Progenitor cell of endocrine pancreas (in vitro differentiated cells): ENCODE results near the gene BBS4. TPM values are rescaled to one million over a fixed set of nuclear protein-coding genes. Genes with fewer than 3 reads are reported as not detected.

ENCODE experiments used
- DNase-seq: peaks from one replicate; pipeline ENCODE4 v3.0.0; 2021; ENCODE audit warnings: low spot score; ENCODE audit not compliant: unreplicated experiment
- H3K27ac Mint-ChIP-seq: 2 replicates; pipeline ENCODE4 v1.8.0; 2021; ENCODE audit warnings: mild to moderate bottlenecking, moderate library complexity, mixed read lengths
- H3K27me3 Mint-ChIP-seq: 2 replicates; pipeline ENCODE4 v1.8.0; 2021; ENCODE audit warnings: mixed read lengths
- H3K36me3 Mint-ChIP-seq: 2 replicates; pipeline ENCODE4 v1.8.0; 2022; ENCODE audit warnings: mixed read lengths; ENCODE audit not compliant: insufficient read depth
- H3K4me1 Mint-ChIP-seq: 2 replicates; pipeline ENCODE4 v1.8.0; 2021; ENCODE audit warnings: low read depth, mixed read lengths
- H3K4me3 Mint-ChIP-seq: 2 replicates; pipeline ENCODE4 v1.8.0; 2021; ENCODE audit warnings: low read depth, mild to moderate bottlenecking, moderate library complexity, mixed read lengths
- H3K9me3 Mint-ChIP-seq: 2 replicates; pipeline ENCODE4 v1.8.0; 2021; ENCODE audit warnings: low read depth, mixed read lengths
- total RNA-seq: library from RNA; stranded (reverse); gene quantifications from 2 replicates; pipeline ENCODE4 v1.2.1, GENCODE V29; 2021
- TF ChIP-seq, protein P1 (sequence below): fragments of 200-600 bp; sonication (generic); IDR thresholded peaks from one replicate; pipeline ENCODE4 v1.5.0; 2021; ENCODE audit warnings: antibody characterized with exemption, mild to moderate bottlenecking; ENCODE audit not compliant: unreplicated experiment

Gene BBS4
- total RNA-seq, 1 donor from 2014 or later, result 33.8 TPM

DNA sequence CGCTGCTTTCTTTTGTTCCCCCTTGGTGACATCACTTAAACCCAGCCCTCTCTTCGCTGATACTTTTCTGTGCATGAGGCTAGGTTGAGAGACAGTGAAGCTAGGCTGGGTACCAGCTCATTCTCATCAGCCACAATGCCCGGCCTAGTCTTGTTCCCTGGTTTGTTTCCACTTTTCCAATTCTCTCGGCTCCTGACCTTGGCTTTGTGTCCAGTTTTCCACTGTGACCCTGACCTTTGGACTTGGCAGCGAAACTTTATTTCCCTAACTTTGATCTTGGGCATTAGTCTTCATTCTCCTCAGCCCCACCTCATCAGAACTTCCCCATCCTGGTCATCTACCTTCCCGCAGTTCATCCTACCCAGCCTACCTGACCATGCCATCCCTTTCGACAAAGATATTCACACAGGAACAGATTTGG lies 98.5 kb downstream of the BBS4 start:
- TF ChIP-seq, protein P1, sequence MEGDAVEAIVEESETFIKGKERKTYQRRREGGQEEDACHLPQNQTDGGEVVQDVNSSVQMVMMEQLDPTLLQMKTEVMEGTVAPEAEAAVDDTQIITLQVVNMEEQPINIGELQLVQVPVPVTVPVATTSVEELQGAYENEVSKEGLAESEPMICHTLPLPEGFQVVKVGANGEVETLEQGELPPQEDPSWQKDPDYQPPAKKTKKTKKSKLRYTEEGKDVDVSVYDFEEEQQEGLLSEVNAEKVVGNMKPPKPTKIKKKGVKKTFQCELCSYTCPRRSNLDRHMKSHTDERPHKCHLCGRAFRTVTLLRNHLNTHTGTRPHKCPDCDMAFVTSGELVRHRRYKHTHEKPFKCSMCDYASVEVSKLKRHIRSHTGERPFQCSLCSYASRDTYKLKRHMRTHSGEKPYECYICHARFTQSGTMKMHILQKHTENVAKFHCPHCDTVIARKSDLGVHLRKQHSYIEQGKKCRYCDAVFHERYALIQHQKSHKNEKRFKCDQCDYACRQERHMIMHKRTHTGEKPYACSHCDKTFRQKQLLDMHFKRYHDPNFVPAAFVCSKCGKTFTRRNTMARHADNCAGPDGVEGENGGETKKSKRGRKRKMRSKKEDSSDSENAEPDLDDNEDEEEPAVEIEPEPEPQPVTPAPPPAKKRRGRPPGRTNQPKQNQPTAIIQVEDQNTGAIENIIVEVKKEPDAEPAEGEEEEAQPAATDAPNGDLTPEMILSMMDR, result no peak
- no peaks in the 10 kb centered on the region for H3K9me3 Mint-ChIP-seq
- no peaks in the 10 kb centered on the region for H3K27me3 Mint-ChIP-seq
- peak overlapping the region; percentile 98 for H3K27ac Mint-ChIP-seq
- H3K36me3 Mint-ChIP-seq, result no peaks in the 10 kb centered on the region
- DNase-seq, result no peak
- H3K4me1 Mint-ChIP-seq, result peaks cover 15% of the 10 kb centered on the region
- peak overlapping the region; percentile 87 for H3K4me3 Mint-ChIP-seq

DNA sequence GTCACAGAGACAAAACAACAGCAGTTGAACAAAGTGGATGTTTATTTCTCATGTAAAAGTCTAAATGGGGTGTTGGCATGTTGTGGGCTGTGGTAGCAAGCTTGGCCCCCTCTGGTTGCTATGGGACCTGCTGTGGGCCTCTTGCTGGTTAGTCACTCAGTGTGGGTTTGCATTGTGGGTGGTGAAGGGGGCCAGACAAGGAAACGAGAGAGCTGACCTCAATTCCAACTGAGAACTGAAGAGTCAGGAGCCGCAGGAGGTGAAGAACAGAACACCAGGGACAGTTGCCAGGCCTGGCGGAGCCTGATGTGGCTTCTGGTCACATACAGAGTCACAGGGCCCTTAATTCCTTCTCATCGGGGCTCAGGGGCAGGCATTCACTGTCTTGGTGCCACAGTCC lies 99.4 kb downstream of the BBS4 start:
- TF ChIP-seq, protein P1, result no peak
- no peak for DNase-seq
- H3K27me3 Mint-ChIP-seq, result no peaks in the 10 kb centered on the region
- peaks cover 15% of the 10 kb centered on the region for H3K4me1 Mint-ChIP-seq
- H3K4me3 Mint-ChIP-seq, result no peak overlapping the region
- H3K36me3 Mint-ChIP-seq, result no peaks in the 10 kb centered on the region
- no peaks in the 10 kb centered on the region for H3K9me3 Mint-ChIP-seq
- no peak overlapping the region for H3K27ac Mint-ChIP-seq

DNA sequence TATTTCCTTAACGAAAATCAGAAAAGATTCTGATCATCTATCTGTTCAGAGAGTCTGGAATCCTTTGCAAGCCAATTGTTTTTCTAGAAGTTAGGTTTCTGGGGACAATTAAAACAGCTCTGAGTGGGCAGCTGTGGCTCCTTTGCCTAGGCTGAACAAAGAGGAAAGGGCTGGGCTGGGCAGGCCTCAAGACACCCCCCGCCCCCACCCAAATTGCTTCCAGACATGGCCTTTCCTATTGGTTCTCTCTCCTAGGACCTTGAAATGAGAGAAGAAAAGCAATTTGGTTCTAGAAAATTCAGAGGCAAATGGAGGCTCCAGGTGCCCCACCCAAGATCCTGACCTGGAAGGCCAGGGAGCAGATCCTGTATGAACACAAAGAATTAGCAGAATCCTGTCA lies 99.8 kb downstream of the BBS4 start:
- no peak overlapping the region for H3K4me3 Mint-ChIP-seq
- no peak overlapping the region for H3K27ac Mint-ChIP-seq

DNA sequence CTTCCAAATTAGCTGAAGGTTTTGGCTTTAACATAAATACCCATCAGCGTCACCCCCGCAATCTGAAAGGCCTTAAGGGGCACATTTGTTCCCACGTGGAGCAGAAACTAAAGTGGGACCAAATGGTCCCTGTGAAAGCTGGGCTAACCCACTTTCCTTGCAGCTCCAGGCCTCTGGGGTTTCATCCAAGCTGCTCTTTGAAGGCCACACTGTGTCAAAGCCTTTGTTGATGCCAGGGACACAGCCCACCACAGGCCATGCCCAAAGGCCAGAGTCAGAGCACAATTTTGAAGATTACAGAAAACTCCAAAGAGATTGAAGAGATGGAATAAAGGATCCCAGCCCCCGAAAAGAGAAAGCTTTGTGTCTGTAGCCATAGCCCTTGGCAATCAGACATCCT lies 100.2 kb downstream of the BBS4 start:
- H3K4me1 Mint-ChIP-seq, result peaks cover 15% of the 10 kb centered on the region
- no peaks in the 10 kb centered on the region for H3K36me3 Mint-ChIP-seq
- no peak overlapping the region for H3K27ac Mint-ChIP-seq

More for the DNA sequence above, 99.8 kb downstream of the BBS4 start:
- Mint-ChIP-seq H3K36me3 (no peaks in the 10 kb centered on the region), H3K4me1 (peaks cover 15% of the 10 kb centered on the region), H3K27me3 (no peaks in the 10 kb centered on the region), H3K9me3 (no peaks in the 10 kb centered on the region)
- TF ChIP-seq, protein P1, result no peak
- DNase-seq, result no peak

DNA sequence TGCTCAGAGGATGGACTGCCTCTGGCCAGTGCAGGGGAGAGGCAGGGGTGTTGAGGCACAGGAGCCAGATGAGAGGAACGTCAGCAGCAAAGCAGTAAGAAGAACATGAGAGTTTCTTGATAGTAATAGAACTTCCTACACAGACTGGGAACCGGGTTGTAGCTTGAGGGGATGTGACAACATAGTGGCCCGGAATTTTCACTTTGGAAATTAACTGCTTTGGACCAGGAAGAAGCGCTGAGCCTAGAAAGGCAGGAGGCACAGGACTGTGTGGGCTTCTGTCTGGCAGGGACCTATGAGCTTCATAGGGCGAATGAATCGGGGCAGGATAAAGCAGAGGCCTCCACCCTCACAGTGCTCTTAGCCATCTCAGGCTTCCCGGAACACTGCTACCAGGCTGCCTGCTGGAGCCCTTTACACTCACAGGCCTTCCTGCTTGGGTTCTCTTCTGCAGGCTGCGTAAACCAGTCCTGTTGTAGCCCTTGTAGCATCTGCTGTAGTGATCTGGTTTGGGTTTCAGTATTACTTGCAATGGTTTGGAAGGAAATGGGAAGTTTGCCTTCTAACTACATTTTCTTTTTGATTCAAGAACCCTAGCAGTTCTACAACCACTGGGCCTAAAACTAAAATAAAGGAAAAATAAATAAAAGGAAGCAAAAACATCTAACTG lies 100.8 kb downstream of the BBS4 start:
- Mint-ChIP-seq H3K9me3 (no peaks in the 10 kb centered on the region), H3K27ac (no peak overlapping the region)

More for the DNA sequence above, 100.2 kb downstream of the BBS4 start:
- H3K9me3 Mint-ChIP-seq, result no peaks in the 10 kb centered on the region
- H3K4me3 Mint-ChIP-seq, result no peak overlapping the region
- H3K27me3 Mint-ChIP-seq, result no peaks in the 10 kb centered on the region
- TF ChIP-seq, protein P1, result no peak
- DNase-seq, result no peak

More for the DNA sequence above, 100.8 kb downstream of the BBS4 start:
- H3K36me3 Mint-ChIP-seq, result no peaks in the 10 kb centered on the region
- TF ChIP-seq, protein P1, result no peak
- H3K4me1 Mint-ChIP-seq, result peaks cover 12% of the 10 kb centered on the region
- no peaks in the 10 kb centered on the region for H3K27me3 Mint-ChIP-seq
- H3K4me3 Mint-ChIP-seq, result no peak overlapping the region
- no peak for DNase-seq
